MCF 10A (cell line): ENCODE results near the gene DDX56. TPM values are rescaled to one million over a fixed set of nuclear protein-coding genes. Genes with fewer than 3 reads are reported as not detected.

Source experiments
- BruUV-seq: library from RNA; stranded (reverse); fragments of 400-500 nt; replicated peaks from 2 replicates; lab custom pipeline; 2021; lab: Mats Ljungman, UMichigan
- CTCF ChIA-PET: fragments of 300-600 bp; sonication (Branson Sonifier 250); formaldehyde crosslinking; extraction: SDS; loops from one replicate; lab custom pipeline; 2021; ENCODE audit warnings: antibody characterized with exemption, inconsistent platforms; lab: Yijun Ruan, JAX
- POLR2A ChIA-PET: fragments of 300-600, 350-650 bp; sonication (Branson Sonifier 250); formaldehyde crosslinking; extraction: SDS; loops from one replicate; lab custom pipeline; 2020; ENCODE audit warnings: antibody characterized with exemption, inconsistent platforms; lab: Yijun Ruan, JAX
- DNase-seq: peaks from one replicate; pipeline ENCODE4 v3.0.0-alpha.2; 2018; ENCODE audit not compliant: unreplicated experiment
- H3K27ac Mint-ChIP-seq: one replicate; pipeline ENCODE4 v1.8.0; 2022; ENCODE audit warnings: mild to moderate bottlenecking, low read depth, mixed read lengths; ENCODE audit not compliant: unreplicated experiment
- H3K27me3 Mint-ChIP-seq: one replicate; pipeline ENCODE4 v1.8.0; 2022; ENCODE audit warnings: mixed read lengths; ENCODE audit not compliant: insufficient read depth, unreplicated experiment
- H3K36me3 Mint-ChIP-seq: one replicate; pipeline ENCODE4 v1.8.0; 2022; ENCODE audit warnings: mild to moderate bottlenecking, moderate library complexity, mixed read lengths; ENCODE audit not compliant: insufficient read depth, unreplicated experiment
- H3K4me1 Mint-ChIP-seq: one replicate; pipeline ENCODE4 v1.8.0; 2022; ENCODE audit warnings: mixed read lengths; ENCODE audit not compliant: insufficient read depth, unreplicated experiment
- H3K4me3 Mint-ChIP-seq: one replicate; pipeline ENCODE4 v1.8.0; 2022; ENCODE audit warnings: mild to moderate bottlenecking, moderate library complexity, mixed read lengths; ENCODE audit not compliant: unreplicated experiment
- H3K9me3 Mint-ChIP-seq: one replicate; pipeline ENCODE4 v1.8.0; 2022; ENCODE audit warnings: mixed read lengths; ENCODE audit not compliant: unreplicated experiment
- CTCF ChIP-seq: fragments of 200-600 bp; IDR thresholded peaks from one replicate; pipeline ENCODE4 v1.8.0; 2022; ENCODE audit warnings: antibody characterized with exemption, mild to moderate bottlenecking; ENCODE audit not compliant: unreplicated experiment
- intact Hi-C: fragments of 100-400 bp; cut with micrococcal nuclease; formaldehyde crosslinking; loops from 2 replicates; pipeline ENCODE4 v1.14.1; 2022
- total RNA-seq: library from RNA; stranded (reverse); gene quantifications from 2 replicates; pipeline ENCODE4 v1.2.3, GENCODE V29; 2022

The DDX56 gene
- total RNA-seq, 1 experiment from 2014 or later, result 104 TPM

DNA sequence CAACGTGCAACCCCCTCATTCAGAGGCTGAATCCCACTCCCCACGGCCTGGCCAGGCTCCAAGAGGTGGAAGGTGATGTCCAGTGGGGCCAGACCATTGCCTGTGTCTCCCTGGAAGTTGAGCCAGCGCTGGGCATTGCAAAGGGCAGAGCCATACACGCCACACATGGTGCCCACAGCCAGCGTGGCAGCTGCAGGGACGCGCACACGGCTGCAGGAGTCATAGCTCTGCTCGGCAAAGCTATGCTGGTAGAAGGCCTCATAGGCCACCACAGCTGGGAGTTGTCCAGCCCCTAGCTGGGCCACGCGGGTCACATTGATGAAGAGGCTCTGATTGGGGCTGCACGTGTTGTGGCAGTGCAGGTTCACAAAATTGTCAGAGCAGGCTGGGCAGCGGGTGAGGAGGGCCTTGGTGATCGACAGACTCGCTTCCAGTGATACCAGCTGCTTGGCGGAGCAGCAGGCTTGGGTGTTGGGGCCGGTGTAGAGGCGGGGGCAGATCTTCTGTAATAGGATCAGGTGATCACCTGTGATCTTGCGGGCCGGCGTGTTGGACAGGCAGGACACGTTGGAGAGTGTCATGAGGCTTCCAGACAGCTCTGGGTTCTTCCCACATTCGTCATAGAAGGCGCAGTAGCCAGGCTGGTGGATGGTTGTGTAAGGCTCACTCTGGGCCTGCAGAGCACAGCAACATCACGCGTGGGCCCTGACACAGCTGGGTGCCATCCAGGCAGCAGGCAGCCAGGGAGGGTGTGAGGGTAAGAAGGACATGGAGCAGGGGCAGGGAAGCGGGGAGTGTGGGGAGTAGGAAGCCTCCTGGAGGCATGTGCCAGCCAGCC, 33.8 kb downstream of the DDX56 start:
- no TSS peak for BruUV-seq
- DNase-seq, result no peak
- ChIA-PET POLR2A (interaction anchor here (1.2 to 6.4 kb wide), 2 partner anchors 49 to 258 kb away, joined by 3 to 60 read pairs; partner anchors contain the start of gene NUDCD3), CTCF (interaction anchor here (0.6 to 1.2 kb wide), 2 partner anchors 26 to 33 kb away, joined by 3 read pairs; no protein-coding TSS in a partner anchor)
- Mint-ChIP-seq H3K27ac (no peak overlapping the region), H3K4me1 (peaks cover 17% of the 10 kb centered on the region), H3K36me3 (no peaks in the 10 kb centered on the region), H3K9me3 (no peaks in the 10 kb centered on the region), H3K27me3 (no peaks in the 10 kb centered on the region), H3K4me3 (no peak overlapping the region)
- intact Hi-C loops, result loop anchor here (10.0 kb wide), 1 partner anchor 45 kb away; the partner anchor contains the start of gene NUDCD3
- TF ChIP-seq CTCF, result no peak

- ChIA-PET POLR2A (interaction anchor here (0.7 to 1.2 kb wide), 2 partner anchors 49 to 259 kb away, joined by 3 to 4 read pairs; partner anchors contain the start of gene NUDCD3), CTCF (no interaction called here)
- Mint-ChIP-seq H3K36me3 (no peaks in the 10 kb centered on the region), H3K9me3 (no peaks in the 10 kb centered on the region), H3K27ac (no peak overlapping the region), H3K27me3 (no peaks in the 10 kb centered on the region), H3K4me3 (no peak overlapping the region), H3K4me1 (peaks cover 12% of the 10 kb centered on the region)
- BruUV-seq, result no TSS peak
- no peak for TF ChIP-seq CTCF
- intact Hi-C loops, result no loop called here
- DNase-seq, result no peak
Measured at GRCh38 chr7:44538798-44539668, 34.7 kb downstream of the DDX56 start.

DNA sequence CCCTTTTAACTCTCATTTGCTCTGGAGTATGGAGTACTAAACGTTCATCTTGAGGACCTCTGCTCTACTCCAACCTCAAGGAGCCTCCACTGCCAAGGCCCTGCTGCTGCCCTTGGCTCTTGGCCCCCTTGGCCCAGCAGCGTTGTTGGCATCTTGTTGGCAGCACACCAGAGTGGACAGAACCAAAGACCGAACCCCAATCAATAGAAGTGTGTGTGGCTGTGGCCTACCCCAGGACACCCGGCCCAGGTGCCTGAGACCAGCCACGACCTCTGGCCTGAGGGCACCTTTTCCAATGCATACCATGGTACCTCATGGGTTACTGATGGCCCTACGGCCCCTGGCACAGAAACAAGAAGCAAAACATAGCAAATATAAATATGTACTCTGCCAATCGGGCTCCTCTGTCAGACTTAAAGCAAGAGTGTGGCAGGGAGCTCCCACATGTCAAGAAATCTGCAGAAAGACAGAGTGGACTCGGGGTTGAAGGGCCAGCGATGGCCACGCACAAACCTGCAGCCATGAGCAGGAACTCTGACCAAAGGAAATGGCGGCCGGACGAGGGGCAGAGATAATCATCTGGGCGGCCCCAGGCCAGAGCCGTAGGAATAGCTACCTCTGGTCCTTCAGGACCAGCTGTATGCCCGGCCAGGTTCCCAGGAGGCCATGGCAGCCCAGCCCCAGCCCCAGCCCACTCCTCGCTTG, 35.5 kb downstream of the DDX56 start:
- BruUV-seq, result no TSS peak
- ChIA-PET POLR2A (interaction anchor here (0.7 kb wide), 1 partner anchor 48 kb away, joined by 4 read pairs; the partner anchor contains the start of gene NUDCD3), CTCF (no interaction called here)
- no peak for DNase-seq
- H3K27me3 Mint-ChIP-seq, result no peaks in the 10 kb centered on the region
- H3K36me3 Mint-ChIP-seq, result no peaks in the 10 kb centered on the region
- H3K4me1 Mint-ChIP-seq, result peaks cover 5% of the 10 kb centered on the region
- H3K4me3 Mint-ChIP-seq, result no peak overlapping the region
- no peaks in the 10 kb centered on the region for H3K9me3 Mint-ChIP-seq
- no peak overlapping the region for H3K27ac Mint-ChIP-seq
- no peak for TF ChIP-seq CTCF
- intact Hi-C loops, result no loop called here
